Measurements from ENCODE around the gene C9orf72. TPM values are rescaled to one million over a fixed set of nuclear protein-coding genes. Genes with fewer than 3 reads are reported as not detected.

C9orf72 gene
- total RNA-seq, 1 experiment from 2014 or later, result 40.6 TPM

DNA sequence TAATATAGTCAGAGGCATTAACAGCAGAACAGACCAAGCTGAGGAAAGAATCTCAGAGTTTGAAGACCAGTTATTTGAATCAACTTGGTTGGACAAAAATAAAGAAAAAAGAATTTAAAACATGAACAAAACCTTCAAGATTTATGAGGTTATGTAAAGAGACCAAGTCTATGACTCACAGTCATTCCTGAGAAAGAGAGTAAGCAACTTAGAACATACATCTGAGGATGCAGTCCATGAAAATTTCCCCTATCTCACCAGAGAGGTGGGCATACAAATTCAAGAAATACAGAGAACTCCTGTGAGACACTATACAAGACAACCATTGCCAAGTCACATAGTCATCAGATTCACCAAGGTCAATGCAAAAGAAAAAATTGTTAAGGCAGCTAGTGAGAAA, 17.4 kb upstream of the C9orf72 start:
- no peaks in the 10 kb centered on the region for H3K27me3 ChIP-seq (ENCODE audit: low read length)
- H3K36me3 ChIP-seq (ENCODE audit: insufficient read depth, low read length), result no peaks in the 10 kb centered on the region
- no peak for DNase-seq
- no peak overlapping the region for H3K4me3 ChIP-seq (ENCODE audit: low read length)
- no peaks in the 10 kb centered on the region for H4K20me1 ChIP-seq (ENCODE audit: insufficient read depth, low read depth, low read length)
- no peaks in the 10 kb centered on the region for H3K9me2 ChIP-seq (replicated peaks; ENCODE audit: insufficient read depth, low read length)
- H3K4me2 ChIP-seq (ENCODE audit: low read depth, low read length, poor library complexity, severe bottlenecking), result no peak overlapping the region
- no peaks in the 10 kb centered on the region for H3K79me2 ChIP-seq (ENCODE audit: low read length)
- H3K4me1 ChIP-seq (ENCODE audit: low read length), result peaks cover 28% of the 10 kb centered on the region
- no peak overlapping the region for H3K27ac ChIP-seq (ENCODE audit: low read length)
- H3K9ac ChIP-seq (ENCODE audit: low read length), result no peak overlapping the region
- H3K9me3 ChIP-seq (ENCODE audit: low read length), result no peaks in the 10 kb centered on the region
- no peak overlapping the region for H2AFZ ChIP-seq (ENCODE audit: low read length)

DNA sequence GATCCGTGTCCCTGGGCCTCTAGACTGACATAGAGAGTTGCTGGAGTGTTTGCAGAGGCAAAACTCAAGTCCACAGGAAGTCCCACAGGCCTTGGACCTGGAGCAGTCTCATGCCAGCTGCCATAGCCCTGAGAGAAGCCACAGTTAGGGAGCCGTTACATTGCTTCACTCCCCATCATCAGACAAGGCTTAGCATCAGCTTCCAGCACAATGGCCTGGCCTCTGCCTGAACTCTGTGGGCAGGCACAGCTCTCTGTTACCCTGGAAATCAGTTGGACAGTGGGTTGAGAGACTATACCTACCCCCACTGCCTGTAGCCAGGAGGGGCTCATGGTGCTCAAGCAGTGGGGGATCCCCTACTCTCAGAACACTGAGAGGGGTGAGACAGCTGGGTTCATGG, 16.2 kb upstream of the C9orf72 start:
- Histone ChIP-seq H3K4me3 (ENCODE audit: low read length) (no peak overlapping the region), H3K79me2 (ENCODE audit: low read length) (no peaks in the 10 kb centered on the region), H3K9me2 (replicated peaks; ENCODE audit: insufficient read depth, low read length) (no peaks in the 10 kb centered on the region), H3K9me3 (ENCODE audit: low read length) (no peaks in the 10 kb centered on the region), H3K36me3 (ENCODE audit: insufficient read depth, low read length) (no peaks in the 10 kb centered on the region), H3K27me3 (ENCODE audit: low read length) (no peaks in the 10 kb centered on the region), H4K20me1 (ENCODE audit: insufficient read depth, low read depth, low read length) (no peaks in the 10 kb centered on the region), H3K9ac (ENCODE audit: low read length) (no peak overlapping the region), H3K4me2 (ENCODE audit: low read depth, low read length, poor library complexity, severe bottlenecking) (no peak overlapping the region), H3K4me1 (ENCODE audit: low read length) (peaks cover 28% of the 10 kb centered on the region), H2AFZ (ENCODE audit: low read length) (no peak overlapping the region), H3K27ac (ENCODE audit: low read length) (no peak overlapping the region)
- no peak for DNase-seq

DNA sequence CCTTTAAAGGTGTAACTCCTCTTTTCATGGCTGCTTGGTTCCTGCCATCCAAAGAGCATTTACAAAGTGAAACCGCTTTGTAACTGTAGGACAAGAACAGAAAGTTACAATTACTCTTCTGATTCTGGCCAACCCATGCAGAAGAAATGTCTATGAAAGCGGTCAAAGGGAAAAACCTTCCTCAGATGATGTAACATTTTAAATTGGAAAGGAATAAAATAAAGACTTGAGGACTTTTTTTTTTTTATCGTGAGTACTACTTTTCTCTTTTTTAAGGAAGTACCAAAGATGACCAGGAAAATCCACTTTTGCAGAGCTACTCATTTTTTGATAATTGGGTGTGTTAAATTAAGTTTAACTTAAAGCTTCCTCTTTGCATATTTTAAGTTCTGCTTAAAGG, 13.0 kb upstream of the C9orf72 start:
- Histone ChIP-seq H3K27ac (ENCODE audit: low read length) (no peak overlapping the region), H3K4me1 (ENCODE audit: low read length) (peaks cover 28% of the 10 kb centered on the region), H3K79me2 (ENCODE audit: low read length) (no peaks in the 10 kb centered on the region), H3K27me3 (ENCODE audit: low read length) (no peaks in the 10 kb centered on the region), H3K9ac (ENCODE audit: low read length) (no peak overlapping the region), H3K4me2 (ENCODE audit: low read depth, low read length, poor library complexity, severe bottlenecking) (peak overlapping the region; percentile 28), H4K20me1 (ENCODE audit: insufficient read depth, low read depth, low read length) (no peaks in the 10 kb centered on the region), H3K36me3 (ENCODE audit: insufficient read depth, low read length) (no peaks in the 10 kb centered on the region), H3K9me2 (replicated peaks; ENCODE audit: insufficient read depth, low read length) (no peaks in the 10 kb centered on the region), H3K9me3 (ENCODE audit: low read length) (no peaks in the 10 kb centered on the region), H2AFZ (ENCODE audit: low read length) (peak overlapping the region; percentile 80; the same call in 1 of the 2 replicates), H3K4me3 (ENCODE audit: low read length) (0 out of 2 replicates have a peak overlapping the region, but pooled peaks have one; percentile 15)
- DNase-seq, result no peak

DNA sequence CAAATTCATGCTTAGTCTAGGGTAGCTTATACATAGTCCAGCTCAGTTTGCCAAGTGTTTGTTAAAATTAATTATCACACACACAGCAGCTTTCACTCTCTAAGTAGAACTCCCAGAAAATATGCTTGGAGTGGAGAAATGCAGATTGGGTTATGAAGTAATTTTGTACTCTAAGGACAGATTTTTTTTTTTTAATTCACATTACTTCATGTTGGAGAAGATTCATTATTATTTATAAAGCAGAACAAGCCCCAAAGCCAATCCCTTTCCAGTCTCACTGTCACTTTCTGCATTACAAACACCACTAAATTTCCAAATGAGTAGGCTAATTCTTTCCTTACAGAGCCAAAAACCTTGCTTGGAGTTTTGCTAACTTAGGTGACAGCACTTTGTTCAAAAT, 11.7 kb upstream of the C9orf72 start:
- no peaks in the 10 kb centered on the region for H3K9me3 ChIP-seq (ENCODE audit: low read length)
- H3K9me2 ChIP-seq (replicated peaks; ENCODE audit: insufficient read depth, low read length), result no peaks in the 10 kb centered on the region
- H3K27ac ChIP-seq (ENCODE audit: low read length), result no peak overlapping the region
- H2AFZ ChIP-seq (ENCODE audit: low read length), result no peak overlapping the region
- H3K36me3 ChIP-seq (ENCODE audit: insufficient read depth, low read length), result no peaks in the 10 kb centered on the region
- no peaks in the 10 kb centered on the region for H3K79me2 ChIP-seq (ENCODE audit: low read length)
- H3K4me3 ChIP-seq (ENCODE audit: low read length), result no peak overlapping the region
- DNase-seq, result no peak
- H3K9ac ChIP-seq (ENCODE audit: low read length), result no peak overlapping the region
- no peaks in the 10 kb centered on the region for H4K20me1 ChIP-seq (ENCODE audit: insufficient read depth, low read depth, low read length)
- H3K27me3 ChIP-seq (ENCODE audit: low read length), result no peaks in the 10 kb centered on the region
- no peak overlapping the region for H3K4me2 ChIP-seq (ENCODE audit: low read depth, low read length, poor library complexity, severe bottlenecking)
- H3K4me1 ChIP-seq (ENCODE audit: low read length), result peaks cover 28% of the 10 kb centered on the region

DNA sequence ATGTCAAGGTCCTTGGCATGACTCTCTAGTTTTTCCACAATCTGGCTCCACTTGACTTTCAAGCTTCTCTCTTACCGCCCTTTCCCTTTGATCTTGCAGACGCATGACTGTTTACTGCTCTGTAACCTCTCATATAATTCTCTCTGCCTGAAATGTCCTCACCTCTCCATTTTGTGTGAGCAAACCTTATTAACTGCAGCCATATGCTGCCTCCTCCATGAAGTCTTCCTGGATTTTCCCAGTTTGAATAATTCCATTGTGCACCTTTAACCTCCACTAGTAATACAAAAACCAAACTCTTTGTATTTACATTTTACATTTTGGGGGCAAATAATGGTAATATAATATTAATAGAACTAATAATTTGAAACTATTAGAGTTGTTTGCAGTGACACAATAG, 9.5 kb upstream of the C9orf72 start:
- Histone ChIP-seq H3K9ac (ENCODE audit: low read length) (no peak overlapping the region), H3K4me2 (ENCODE audit: low read depth, low read length, poor library complexity, severe bottlenecking) (no peak overlapping the region), H3K9me2 (replicated peaks; ENCODE audit: insufficient read depth, low read length) (no peaks in the 10 kb centered on the region), H3K79me2 (ENCODE audit: low read length) (no peaks in the 10 kb centered on the region), H3K36me3 (ENCODE audit: insufficient read depth, low read length) (no peaks in the 10 kb centered on the region), H3K4me1 (ENCODE audit: low read length) (peaks cover 17% of the 10 kb centered on the region), H3K27me3 (ENCODE audit: low read length) (no peaks in the 10 kb centered on the region), H2AFZ (ENCODE audit: low read length) (no peak overlapping the region), H3K9me3 (ENCODE audit: low read length) (no peaks in the 10 kb centered on the region), H3K27ac (ENCODE audit: low read length) (no peak overlapping the region), H3K4me3 (ENCODE audit: low read length) (no peak overlapping the region), H4K20me1 (ENCODE audit: insufficient read depth, low read depth, low read length) (no peaks in the 10 kb centered on the region)
- DNase-seq, result no peak

DNA sequence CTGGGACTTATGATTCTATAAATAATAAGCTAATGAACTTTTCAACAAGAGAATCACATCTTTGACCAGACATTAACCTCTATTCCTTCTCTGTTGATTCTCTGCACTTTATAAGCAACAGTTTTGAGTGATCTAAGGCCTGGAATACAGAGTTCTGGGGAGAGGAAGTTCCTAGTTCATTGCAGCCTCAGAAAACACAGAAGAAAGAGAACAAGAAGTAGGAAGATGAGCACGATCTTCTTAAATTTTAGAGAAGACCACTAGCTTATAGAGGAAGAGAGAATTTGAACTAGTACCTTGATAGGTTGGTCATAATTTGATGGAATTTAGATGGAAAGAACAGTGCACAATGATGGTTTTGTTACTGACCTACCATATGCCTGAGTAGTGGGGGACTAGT, 8.5 kb upstream of the C9orf72 start:
- no peaks in the 10 kb centered on the region for H4K20me1 ChIP-seq (ENCODE audit: insufficient read depth, low read depth, low read length)
- H3K4me3 ChIP-seq (ENCODE audit: low read length), result no peak overlapping the region
- H3K4me1 ChIP-seq (ENCODE audit: low read length), result peaks cover 7% of the 10 kb centered on the region
- H2AFZ ChIP-seq (ENCODE audit: low read length), result no peak overlapping the region
- DNase-seq, result no peak
- H3K27ac ChIP-seq (ENCODE audit: low read length), result no peak overlapping the region
- no peaks in the 10 kb centered on the region for H3K27me3 ChIP-seq (ENCODE audit: low read length)
- H3K4me2 ChIP-seq (ENCODE audit: low read depth, low read length, poor library complexity, severe bottlenecking), result no peak overlapping the region
- no peaks in the 10 kb centered on the region for H3K9me3 ChIP-seq (ENCODE audit: low read length)
- no peaks in the 10 kb centered on the region for H3K79me2 ChIP-seq (ENCODE audit: low read length)
- no peaks in the 10 kb centered on the region for H3K9me2 ChIP-seq (replicated peaks; ENCODE audit: insufficient read depth, low read length)
- H3K9ac ChIP-seq (ENCODE audit: low read length), result no peak overlapping the region
- no peaks in the 10 kb centered on the region for H3K36me3 ChIP-seq (ENCODE audit: insufficient read depth, low read length)

DNA sequence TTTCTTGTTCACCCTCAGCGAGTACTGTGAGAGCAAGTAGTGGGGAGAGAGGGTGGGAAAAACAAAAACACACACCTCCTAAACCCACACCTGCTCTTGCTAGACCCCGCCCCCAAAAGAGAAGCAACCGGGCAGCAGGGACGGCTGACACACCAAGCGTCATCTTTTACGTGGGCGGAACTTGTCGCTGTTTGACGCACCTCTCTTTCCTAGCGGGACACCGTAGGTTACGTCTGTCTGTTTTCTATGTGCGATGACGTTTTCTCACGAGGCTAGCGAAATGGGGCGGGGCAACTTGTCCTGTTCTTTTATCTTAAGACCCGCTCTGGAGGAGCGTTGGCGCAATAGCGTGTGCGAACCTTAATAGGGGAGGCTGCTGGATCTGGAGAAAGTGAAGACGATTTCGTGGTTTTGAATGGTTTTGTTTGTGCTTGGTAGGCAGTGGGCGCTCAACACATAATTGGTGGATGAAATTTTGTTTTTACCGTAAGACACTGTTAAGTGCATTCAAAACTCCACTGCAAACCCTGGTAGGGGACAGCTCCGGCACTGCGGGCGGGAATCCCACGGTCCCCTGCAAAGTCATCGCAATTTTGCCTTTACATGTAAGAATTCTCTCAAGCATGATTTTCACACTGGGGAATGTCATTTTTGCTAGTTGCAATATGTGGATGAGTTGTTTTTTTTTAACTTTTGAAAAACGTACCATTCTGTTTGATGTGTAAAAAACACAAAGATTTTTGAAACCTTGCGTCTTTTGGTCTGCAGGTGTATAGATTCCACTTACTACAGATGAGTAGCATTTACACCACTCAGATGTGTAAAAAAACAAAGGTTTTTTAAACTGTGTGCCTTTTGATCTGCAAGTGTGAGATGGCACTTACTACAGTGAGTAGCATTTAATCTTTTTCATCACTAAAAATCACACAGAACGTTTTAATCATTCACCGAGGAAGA, 631 bp upstream of the C9orf72 start:
- no peaks in the 10 kb centered on the region for H3K9me3 ChIP-seq (ENCODE audit: low read length)
- H3K9me2 ChIP-seq (replicated peaks; ENCODE audit: insufficient read depth, low read length), result no peaks in the 10 kb centered on the region
- H3K4me3 ChIP-seq (ENCODE audit: low read length), result peak overlapping the region; percentile 69
- peak overlapping the region; percentile 74 for H3K4me2 ChIP-seq (ENCODE audit: low read depth, low read length, poor library complexity, severe bottlenecking)
- DNase-seq, result peak; percentile 99
- no peaks in the 10 kb centered on the region for H4K20me1 ChIP-seq (ENCODE audit: insufficient read depth, low read depth, low read length)
- peaks cover 40% of the 10 kb centered on the region for H3K79me2 ChIP-seq (ENCODE audit: low read length)
- peak overlapping the region; percentile 22 for H2AFZ ChIP-seq (ENCODE audit: low read length)
- no peaks in the 10 kb centered on the region for H3K27me3 ChIP-seq (ENCODE audit: low read length)
- no peaks in the 10 kb centered on the region for H3K36me3 ChIP-seq (ENCODE audit: insufficient read depth, low read length)
- peak overlapping the region; percentile 85 for H3K9ac ChIP-seq (ENCODE audit: low read length)
- H3K4me1 ChIP-seq (ENCODE audit: low read length), result peaks cover 36% of the 10 kb centered on the region
- H3K27ac ChIP-seq (ENCODE audit: low read length), result peak overlapping the region; percentile 60

DNA sequence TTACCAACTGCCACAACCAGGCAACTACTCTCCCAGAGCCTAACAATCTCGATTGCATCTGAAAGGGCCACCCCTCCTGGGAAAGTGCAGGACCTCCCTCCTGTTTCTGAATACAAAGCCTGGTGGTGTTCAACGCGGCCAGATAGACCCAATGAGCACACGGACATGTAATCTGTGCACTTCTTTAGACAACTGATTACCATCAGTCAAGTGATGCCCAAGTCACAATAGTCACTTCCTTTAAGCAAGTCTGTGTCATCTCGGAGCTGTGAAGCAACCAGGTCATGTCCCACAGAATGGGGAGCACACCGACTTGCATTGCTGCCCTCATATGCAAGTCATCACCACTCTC, 739 bp downstream of the C9orf72 start:
- peaks cover 54% of the 10 kb centered on the region for H3K79me2 ChIP-seq (ENCODE audit: low read length)
- H2AFZ ChIP-seq (ENCODE audit: low read length), result peak overlapping the region; percentile 79; the same call in 1 of the 2 replicates
- peaks cover 36% of the 10 kb centered on the region for H3K4me1 ChIP-seq (ENCODE audit: low read length)
- peak; percentile 81 for DNase-seq
- H3K27me3 ChIP-seq (ENCODE audit: low read length), result no peaks in the 10 kb centered on the region
- peak overlapping the region; percentile 38 for H3K27ac ChIP-seq (ENCODE audit: low read length)
- peak overlapping the region; percentile 74 for H3K4me2 ChIP-seq (ENCODE audit: low read depth, low read length, poor library complexity, severe bottlenecking)
- no peaks in the 10 kb centered on the region for H4K20me1 ChIP-seq (ENCODE audit: insufficient read depth, low read depth, low read length)
- no peaks in the 10 kb centered on the region; the same call in 1 of the 2 replicates for H3K36me3 ChIP-seq (ENCODE audit: insufficient read depth, low read length)
- H3K4me3 ChIP-seq (ENCODE audit: low read length), result peak overlapping the region; percentile 69
- no peaks in the 10 kb centered on the region for H3K9me2 ChIP-seq (replicated peaks; ENCODE audit: insufficient read depth, low read length)
- no peaks in the 10 kb centered on the region for H3K9me3 ChIP-seq (ENCODE audit: low read length)
- peak overlapping the region; percentile 85 for H3K9ac ChIP-seq (ENCODE audit: low read length)

All from Karpas-422 (cell line).